Right lobe of liver (tissue), 6 donors: Measurements from ENCODE around the gene RBKS. TPM values are rescaled to one million over a fixed set of nuclear protein-coding genes. Genes with fewer than 3 reads are reported as not detected.

Experiments used
- ATAC-seq, 4 donors: fragments of 200-7000 bp; cut with Tn5 transposase; one replicate each; pipeline ENCODE4 v1.9.1; 2020; ENCODE audit warnings: mild to moderate bottlenecking in 4 of 4, moderate library complexity in 4 of 4
- DNase-seq, 3 donors: peaks; one replicate each; pipeline ENCODE4 v3.0.0-alpha.2; 2020
- H3K27ac ChIP-seq, 3 donors: fragments of 200-600 bp; one replicate each; pipeline ENCODE4 v1.8.0; 2022
- H3K27me3 ChIP-seq, 2 donors: fragments of 200-600 bp; one replicate each; pipeline ENCODE4 v1.8.0; 2022
- H3K36me3 ChIP-seq, 4 donors: fragments of 200-600 bp; sonication (generic) in 1 of 4; one replicate each; pipeline versions ENCODE4 v1.5.1 to v1.8.0; 2017 to 2022; ENCODE audit warnings: control low read depth in 1 of 4
- H3K4me1 ChIP-seq, 4 donors: fragments of 200-600 bp; sonication (generic) in 1 of 4; one replicate each; pipeline versions ENCODE4 v1.5.1 to v1.8.0; 2017 to 2022; ENCODE audit warnings: control low read depth in 1 of 4
- H3K4me3 ChIP-seq, 3 donors: fragments of 200-600 bp; one replicate each; pipeline ENCODE4 v1.8.0; 2022
- H3K9me3 ChIP-seq, 4 donors: fragments of 200-600 bp; sonication (generic) in 1 of 4; one replicate each; pipeline versions ENCODE4 v1.5.1 to v1.8.0; 2017 to 2022; ENCODE audit warnings: control low read depth in 1 of 4
- POLR2A ChIP-seq: fragments of 450-650 bp; IDR thresholded peaks from one replicate; pipeline ENCODE4 v1.6.1; 2017; ENCODE audit warnings: antibody characterized with exemption, mild to moderate bottlenecking
- WGBS: methylation state at CpG from one replicate; pipeline ENCODE4 v1.1.6; 2018; ENCODE audit warnings: low coverage, low lambda C conversion rate; ENCODE audit not compliant: insufficient coverage; ENCODE audit errors: missing lambda C conversion rate; 5-methylcytosine and 5-hydroxymethylcytosine counted together
- intact Hi-C, 2 donors: fragments of 100-400 bp; cut with DNase I; formaldehyde crosslinking; loops; one replicate each; pipeline versions ENCODE4 v1.11.2 to v1.14.1; 2022
- total RNA-seq, 6 experiments: library from RNA; depleted of rRNA in 2 of 6; stranded (reverse); fragments of >200 nt in 2 of 6; fragmentation: NEBNext Ultra II Directional in 3 of 6; extraction: Animal tissue kit (Norgen Biotek cat#: 25700) in 3 of 6; gene quantifications; one replicate each; pipeline versions ENCODE4 v1.1.0 to v1.2.4, GENCODE V29; 2016 to 2023
- TF ChIP-seq, protein P1 (sequence below), 4 donors: fragments of 200-600 bp in 3 of 4; fragments of 450-650 bp in 1 of 4; IDR thresholded peaks; one replicate each; pipeline versions ENCODE4 v1.5.1 to v1.8.0; 2016 to 2022; ENCODE audit warnings: antibody characterized with exemption in 4 of 4, mild to moderate bottlenecking in 2 of 4
- donor health status: DM: no; HTN: yes; CAD: no.
- donor health status: DM: no; HTN: no; CAD: no.
- donor health status: DM: no; HTN: no; CAD: no.
- donor health status: DM: no; HTN: yes; CAD: no.
- donor health status: DM: no; HTN: yes; CAD: no.

Gene RBKS
- total RNA-seq, 6 experiments from 2014 or later = 13.5 to 18.6 (median 16.0) TPM

DNA sequence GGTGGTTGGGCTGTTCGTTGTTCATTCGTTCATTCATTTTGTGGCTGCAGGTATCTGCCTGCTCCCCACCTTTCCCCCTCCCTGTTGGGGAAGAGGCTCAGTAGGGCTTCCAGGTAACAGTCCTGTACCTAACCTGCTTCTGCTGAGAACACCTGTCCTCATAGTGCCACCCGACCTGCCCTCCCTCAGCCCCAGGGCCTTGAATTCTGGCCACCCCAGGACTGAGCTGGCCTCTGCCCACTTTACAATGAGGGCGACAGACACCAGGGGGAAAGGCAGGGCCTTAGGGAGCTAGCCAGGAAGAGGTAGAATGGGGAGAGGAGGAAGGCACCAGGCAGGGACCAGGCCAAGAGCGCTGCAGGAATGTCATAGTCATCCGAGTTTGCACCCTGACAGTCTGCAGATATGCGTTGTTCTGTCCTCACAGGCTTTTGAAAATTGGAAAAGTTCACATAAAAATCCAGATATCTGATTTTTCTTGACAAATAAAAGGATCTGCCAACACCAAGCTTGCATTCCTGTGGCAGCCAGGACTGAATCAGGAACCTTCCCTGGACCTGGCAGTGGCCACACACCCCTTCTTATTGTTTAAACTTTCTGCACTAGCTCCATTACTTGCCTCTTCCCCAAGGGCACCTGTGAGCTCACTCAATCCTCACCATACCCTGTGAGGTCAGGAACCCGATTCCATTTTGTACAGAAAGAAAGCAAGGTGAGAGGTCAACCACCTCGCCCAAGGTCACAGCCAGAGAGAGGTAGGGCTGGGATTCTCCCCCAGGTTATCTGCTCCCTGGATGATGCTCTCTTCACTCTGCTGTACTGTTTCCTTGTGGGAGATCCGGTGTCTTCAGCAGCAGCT lies 153.9 kb downstream of the RBKS start:
- H3K4me1 ChIP-seq = peaks cover 2 to 41% (median 14%) of the 10 kb centered on the region in 4 donors
- peak overlapping the region in 1 of 3 donors; percentile 57 for H3K4me3 ChIP-seq
- intact Hi-C loops = no loop called here
- DNase-seq = no peak
- no peaks in the 10 kb centered on the region for H3K36me3 ChIP-seq
- ATAC-seq = peak in 3 of 4 donors; percentile 5 to 31 (median 26)
- TF ChIP-seq, protein P1, sequence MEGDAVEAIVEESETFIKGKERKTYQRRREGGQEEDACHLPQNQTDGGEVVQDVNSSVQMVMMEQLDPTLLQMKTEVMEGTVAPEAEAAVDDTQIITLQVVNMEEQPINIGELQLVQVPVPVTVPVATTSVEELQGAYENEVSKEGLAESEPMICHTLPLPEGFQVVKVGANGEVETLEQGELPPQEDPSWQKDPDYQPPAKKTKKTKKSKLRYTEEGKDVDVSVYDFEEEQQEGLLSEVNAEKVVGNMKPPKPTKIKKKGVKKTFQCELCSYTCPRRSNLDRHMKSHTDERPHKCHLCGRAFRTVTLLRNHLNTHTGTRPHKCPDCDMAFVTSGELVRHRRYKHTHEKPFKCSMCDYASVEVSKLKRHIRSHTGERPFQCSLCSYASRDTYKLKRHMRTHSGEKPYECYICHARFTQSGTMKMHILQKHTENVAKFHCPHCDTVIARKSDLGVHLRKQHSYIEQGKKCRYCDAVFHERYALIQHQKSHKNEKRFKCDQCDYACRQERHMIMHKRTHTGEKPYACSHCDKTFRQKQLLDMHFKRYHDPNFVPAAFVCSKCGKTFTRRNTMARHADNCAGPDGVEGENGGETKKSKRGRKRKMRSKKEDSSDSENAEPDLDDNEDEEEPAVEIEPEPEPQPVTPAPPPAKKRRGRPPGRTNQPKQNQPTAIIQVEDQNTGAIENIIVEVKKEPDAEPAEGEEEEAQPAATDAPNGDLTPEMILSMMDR (IDR thresholded peaks at IDR 0.05) = no peak
- TF ChIP-seq POLR2A = no peak
- 62% methylated on average over 8 of the region's 10 CpGs for WGBS
- H3K27ac ChIP-seq = peak overlapping the region; percentile 88 to 98 (median 93)
- H3K9me3 ChIP-seq = no peaks in the 10 kb centered on the region
- H3K27me3 ChIP-seq = no peaks in the 10 kb centered on the region

DNA sequence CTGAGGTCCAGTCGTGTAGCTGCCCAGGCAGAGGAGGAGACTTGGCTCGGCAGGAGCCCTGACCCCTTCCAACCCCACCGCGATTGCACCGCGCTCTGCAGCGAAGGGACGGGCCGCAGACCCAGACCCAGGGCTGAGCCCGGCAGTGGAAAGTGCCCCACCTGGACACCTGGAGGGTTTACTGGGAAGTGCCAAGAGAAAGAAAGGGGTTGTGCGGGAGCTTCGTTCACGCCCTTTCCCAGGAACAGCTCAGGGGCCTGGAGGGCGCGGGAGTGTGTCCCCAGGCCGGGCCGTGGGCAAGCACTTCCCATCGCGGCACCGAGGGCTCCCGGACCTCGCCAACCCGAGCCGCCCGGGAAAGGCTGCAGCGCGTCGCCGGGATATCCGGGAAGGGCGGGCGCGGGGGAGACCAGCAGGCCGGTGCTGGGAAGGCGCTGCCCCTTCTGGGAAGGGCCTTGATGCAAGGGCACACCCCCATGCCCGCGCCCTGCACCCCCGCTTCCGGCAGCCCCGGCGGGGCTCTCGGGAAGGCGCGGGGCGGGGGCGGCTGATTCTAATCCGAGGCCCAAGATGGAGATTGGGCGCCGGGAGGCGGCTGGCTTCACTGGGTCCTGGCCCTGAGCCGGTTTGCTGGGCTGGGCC lies 154.8 kb downstream of the RBKS start:
- Histone ChIP-seq H3K9me3 (no peaks in the 10 kb centered on the region), H3K4me3 (peak overlapping the region; percentile 27 to 57 (median 49)), H3K27me3 (no peaks in the 10 kb centered on the region), H3K4me1 (peaks cover 2 to 47% (median 14%) of the 10 kb centered on the region in 4 donors), H3K36me3 (no peaks in the 10 kb centered on the region), H3K27ac (peak overlapping the region; percentile 88 to 98 (median 93))
- TF ChIP-seq, protein P1 (IDR thresholded peaks at IDR 0.05) = no peak
- TF ChIP-seq POLR2A = peak; percentile 88
- 10% methylated on average over 2 of the region's 51 CpGs for WGBS
- ATAC-seq (peak; percentile 52 to 78 (median 68)), DNase-seq (peak; percentile 73 to 88 (median 84))
- intact Hi-C loops = no loop called here

DNA sequence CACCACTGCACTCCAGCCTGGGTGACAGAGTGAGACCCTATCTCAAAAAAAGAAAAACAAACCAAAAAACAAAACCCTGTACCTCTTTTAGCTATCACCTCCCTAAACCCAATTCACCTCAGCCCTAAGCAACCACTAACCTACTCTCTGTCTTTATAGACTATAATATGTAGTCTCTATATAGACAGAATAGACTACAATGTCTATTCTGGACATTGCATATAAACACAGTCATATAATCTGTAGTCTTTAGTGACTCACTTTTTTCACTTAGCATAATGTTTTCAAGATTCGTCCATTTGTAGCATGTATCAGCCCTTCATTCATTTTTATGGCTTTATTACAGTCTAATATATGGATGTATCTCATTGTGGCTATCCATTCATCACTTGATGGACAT lies 155.9 kb downstream of the RBKS start:
- WGBS = 90% methylated on average over 1 of the region's 1 CpG
- Histone ChIP-seq H3K4me1 (peaks cover 2 to 53% (median 14%) of the 10 kb centered on the region in 4 donors), H3K27ac (peak overlapping the region in 1 of 3 donors; percentile 93), H3K36me3 (no peaks in the 10 kb centered on the region), H3K9me3 (no peaks in the 10 kb centered on the region), H3K4me3 (no peak overlapping the region), H3K27me3 (no peaks in the 10 kb centered on the region)
- TF ChIP-seq, protein P1 (IDR thresholded peaks at IDR 0.05) = no peak
- no peak for TF ChIP-seq POLR2A
- intact Hi-C loops = no loop called here
- ATAC-seq = no peak
- no peak for DNase-seq

Other genes with a start within 250 kb of the RBKS start
- 10 to 100 TPM; 11.4 to 15.3 (median 13.9) TPM for gene SUPT7L, start 226.8 kb downstream of the RBKS start, total RNA-seq
- 10 to 100 TPM in 2 of 6 experiments, 1 to 10 TPM in 4; 6.5 to 12.7 (median 8.5) TPM for gene SLC4A1AP, start 226.5 kb downstream of the RBKS start, total RNA-seq
- 10 to 100 TPM; 28.9 to 63.4 (median 36.0) TPM for gene MRPL33, start 118.7 kb downstream of the RBKS start, total RNA-seq
- gene BABAM2, start 342 bp upstream of the RBKS start, total RNA-seq = 10 to 100 TPM; 17.1 to 39.4 (median 25.5) TPM